ENCODE data around the gene CTNNA2.

The CTNNA2 gene

GRCh38 chr2:80363791-80364349, 851.0 kb downstream of the CTNNA2 start:
- H3K9me3 ChIP-seq (ENCODE audit: insufficient read depth, low read length, severe bottlenecking) = no peaks in the 10 kb centered on the region
- DNase-seq (no peak), ATAC-seq (ENCODE audit: insufficient read depth, low read depth) (no peak)
- no peak for TF ChIP-seq EZH2 (IDR thresholded peaks at IDR 0.05; ENCODE audit: borderline replicate concordance, low read depth, low read length, severe bottlenecking)
- no peak for TF ChIP-seq CTCF (IDR thresholded peaks at IDR 0.05; ENCODE audit: borderline replicate concordance, extremely low read depth, low read length, poor library complexity, severe bottlenecking)
- H3K4me1 ChIP-seq (ENCODE audit: insufficient read depth, low read length) = no peaks in the 10 kb centered on the region
- no peaks in the 10 kb centered on the region for H3K27me3 ChIP-seq (ENCODE audit: insufficient read depth, low read length, poor library complexity)
- H4K20me1 ChIP-seq (ENCODE audit: insufficient read depth, low read length) = no peaks in the 10 kb centered on the region
- H3K79me2 ChIP-seq (ENCODE audit: insufficient read depth, low read length) = no peaks in the 10 kb centered on the region
- H3K9ac ChIP-seq (ENCODE audit: low read depth, low read length) = no peak overlapping the region
- no peaks in the 10 kb centered on the region for H3K36me3 ChIP-seq (ENCODE audit: insufficient read depth, low read length)
- no peak overlapping the region for H3K27ac ChIP-seq (ENCODE audit: low read length)
- H3K4me2 ChIP-seq (ENCODE audit: insufficient read depth, low read length) = no peak overlapping the region
- H2AFZ ChIP-seq (ENCODE audit: low read depth, low read length) = no peak overlapping the region
- no peak overlapping the region for H3K4me3 ChIP-seq (ENCODE audit: low read depth in 1 of 2, low read length in 2 of 2)

- no peak for DNase-seq
- Histone ChIP-seq H3K9ac (ENCODE audit: low read depth, low read length) (no peak overlapping the region), H2AFZ (ENCODE audit: low read depth, low read length) (no peak overlapping the region), H3K27me3 (ENCODE audit: insufficient read depth, low read length, poor library complexity) (no peaks in the 10 kb centered on the region), H3K9me3 (ENCODE audit: insufficient read depth, low read length, severe bottlenecking) (no peaks in the 10 kb centered on the region), H3K27ac (ENCODE audit: low read length) (no peak overlapping the region), H3K4me1 (ENCODE audit: insufficient read depth, low read length) (no peaks in the 10 kb centered on the region), H3K4me3 (ENCODE audit: low read depth in 1 of 2, low read length in 2 of 2) (no peak overlapping the region), H3K4me2 (ENCODE audit: insufficient read depth, low read length) (no peak overlapping the region), H3K36me3 (ENCODE audit: insufficient read depth, low read length) (no peaks in the 10 kb centered on the region), H4K20me1 (ENCODE audit: insufficient read depth, low read length) (no peaks in the 10 kb centered on the region), H3K79me2 (ENCODE audit: insufficient read depth, low read length) (no peaks in the 10 kb centered on the region)
- ATAC-seq (ENCODE audit: insufficient read depth, low read depth) = no peak
- TF ChIP-seq EZH2 (IDR thresholded peaks at IDR 0.05; ENCODE audit: borderline replicate concordance, low read depth, low read length, severe bottlenecking) = no peak
- no peak for TF ChIP-seq CTCF (IDR thresholded peaks at IDR 0.05; ENCODE audit: borderline replicate concordance, extremely low read depth, low read length, poor library complexity, severe bottlenecking)
These were observed 851.8 kb downstream of the CTNNA2 start for GRCh38 chr2:80364524-80365212.

- Histone ChIP-seq H4K20me1 (ENCODE audit: insufficient read depth, low read length) (no peaks in the 10 kb centered on the region), H3K27me3 (ENCODE audit: insufficient read depth, low read length, poor library complexity) (no peaks in the 10 kb centered on the region), H3K79me2 (ENCODE audit: insufficient read depth, low read length) (no peaks in the 10 kb centered on the region), H3K9me3 (ENCODE audit: insufficient read depth, low read length, severe bottlenecking) (no peaks in the 10 kb centered on the region), H3K4me3 (ENCODE audit: low read depth in 1 of 2, low read length in 2 of 2) (no peak overlapping the region), H3K4me1 (ENCODE audit: insufficient read depth, low read length) (no peaks in the 10 kb centered on the region), H3K4me2 (ENCODE audit: insufficient read depth, low read length) (no peak overlapping the region), H2AFZ (ENCODE audit: low read depth, low read length) (no peak overlapping the region), H3K36me3 (ENCODE audit: insufficient read depth, low read length) (no peaks in the 10 kb centered on the region), H3K27ac (ENCODE audit: low read length) (no peak overlapping the region), H3K9ac (ENCODE audit: low read depth, low read length) (no peak overlapping the region)
- no peak for DNase-seq
- no peak for TF ChIP-seq EZH2 (IDR thresholded peaks at IDR 0.05; ENCODE audit: borderline replicate concordance, low read depth, low read length, severe bottlenecking)
- no peak for TF ChIP-seq CTCF (IDR thresholded peaks at IDR 0.05; ENCODE audit: borderline replicate concordance, extremely low read depth, low read length, poor library complexity, severe bottlenecking)
- ATAC-seq (ENCODE audit: insufficient read depth, low read depth) = no peak
These were observed 852.9 kb downstream of the CTNNA2 start for GRCh38 chr2:80365762-80366161.
